Measurements from ENCODE around the gene KBTBD13. TPM values are rescaled to one million over a fixed set of nuclear protein-coding genes. Genes with fewer than 3 reads are reported as not detected.
"Not testable (repeated sequence)": the region's sequence is repeated elsewhere in the genome, so short reads cannot be mapped to it uniquely, and the experiment has no call there.

KBTBD13 gene
- total and polyA plus RNA-seq, 10 donors = not detected

- intact Hi-C loops (cut with DNase I; ENCODE audit: low total_unique reads) = no loop called here
- Histone ChIP-seq H3K9me3 (no peaks in the 10 kb centered on the region), H3K27me3 (replicated peaks in 1 of 7) (no peaks in the 10 kb centered on the region), H3K4me3 (no peak overlapping the region), H3K36me3 (peaks cover 0 to 39% (median 9%) of the 10 kb centered on the region in 6 donors), H3K4me1 (peaks cover 0 to 14% (median 2%) of the 10 kb centered on the region in 6 donors), H3K27ac (no peak overlapping the region)
- TF ChIP-seq POLR2A (IDR thresholded peaks at IDR 0.05) = no peak
- TF ChIP-seq POLR2AphosphoS5 (IDR thresholded peaks at IDR 0.05) = peak in 1 of 3 donors; percentile 34
- DNase-seq = no peak
- whole genome bisulfite sequencing, 5 donors = 92 to 97% (median 93%) methylated on average over 15 to 17 of the region's 17 CpGs
Observed at GRCh38 chr15:65092911-65093792, 16.6 kb downstream of the KBTBD13 start.

GRCh38 chr15:65093793-65094170, 17.2 kb downstream of the KBTBD13 start:
- intact Hi-C loops (cut with DNase I; ENCODE audit: low total_unique reads) = not testable (repeated sequence)

DNA sequence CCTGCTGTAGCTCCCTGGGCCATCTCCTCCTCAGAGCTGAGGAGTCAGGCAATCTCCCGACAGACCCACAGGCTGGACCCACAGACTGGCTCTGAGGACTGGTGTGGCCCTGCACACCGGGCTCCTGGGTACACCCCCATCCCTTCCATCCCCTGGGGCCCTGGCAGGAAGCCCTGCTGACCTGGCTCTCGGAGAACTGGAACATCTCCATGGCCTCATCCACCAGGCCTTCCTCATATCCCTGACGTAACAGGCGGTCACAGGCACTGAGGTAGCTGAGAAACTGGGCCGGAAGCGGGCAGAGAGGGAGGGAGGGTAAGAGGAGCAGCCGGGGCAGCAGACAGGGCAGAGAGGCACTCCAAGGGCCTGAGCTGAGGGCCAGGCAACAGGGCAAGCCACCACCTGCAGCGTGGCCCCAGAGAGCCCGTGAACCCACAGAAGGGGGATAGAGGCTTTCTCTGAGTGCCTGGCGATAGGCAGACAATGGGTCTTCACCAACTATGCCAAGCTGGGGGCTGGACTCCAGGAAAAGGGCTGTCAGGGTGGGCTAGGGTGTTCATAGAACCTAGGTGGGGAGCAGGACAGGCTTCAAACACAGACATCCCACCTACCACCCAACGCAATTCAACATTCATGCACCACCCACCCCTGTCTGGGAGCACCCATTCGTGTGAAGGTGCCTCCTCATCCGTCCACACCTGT, 17.9 kb downstream of the KBTBD13 start:
- Histone ChIP-seq H3K36me3 (peaks cover 3 to 52% (median 22%) of the 10 kb centered on the region in 6 donors), H3K27me3 (replicated peaks in 1 of 7) (no peaks in the 10 kb centered on the region), H3K9me3 (no peaks in the 10 kb centered on the region), H3K4me1 (peaks cover 0 to 1% (median 0%) of the 10 kb centered on the region in 6 donors), H3K4me3 (no peak overlapping the region), H3K27ac (no peak overlapping the region)
- no peak for DNase-seq
- intact Hi-C loops (cut with DNase I; ENCODE audit: low total_unique reads) = no loop called here
- WGBS, 5 donors = 82 to 94% (median 85%) methylated on average over 14 of the region's 14 CpGs
- peak in 1 of 3 donors; percentile 36 for TF ChIP-seq POLR2AphosphoS5 (IDR thresholded peaks at IDR 0.05)
- TF ChIP-seq POLR2A (IDR thresholded peaks at IDR 0.05) = no peak

More at GRCh38 chr15:65093793-65094170, 17.2 kb downstream of the KBTBD13 start:
- H3K27ac ChIP-seq; H3K4me1 ChIP-seq; H3K4me3 ChIP-seq; H3K27me3 ChIP-seq (replicated peaks in 1 of 7); DNase-seq; H3K9me3 ChIP-seq: not testable (repeated sequence)
- H3K36me3 ChIP-seq = peaks cover 0 to 46% (median 16%) of the 10 kb centered on the region in 6 donors
- 90 to 97% (median 96%) methylated on average over 13 of the region's 13 CpGs for WGBS, 5 donors

DNA sequence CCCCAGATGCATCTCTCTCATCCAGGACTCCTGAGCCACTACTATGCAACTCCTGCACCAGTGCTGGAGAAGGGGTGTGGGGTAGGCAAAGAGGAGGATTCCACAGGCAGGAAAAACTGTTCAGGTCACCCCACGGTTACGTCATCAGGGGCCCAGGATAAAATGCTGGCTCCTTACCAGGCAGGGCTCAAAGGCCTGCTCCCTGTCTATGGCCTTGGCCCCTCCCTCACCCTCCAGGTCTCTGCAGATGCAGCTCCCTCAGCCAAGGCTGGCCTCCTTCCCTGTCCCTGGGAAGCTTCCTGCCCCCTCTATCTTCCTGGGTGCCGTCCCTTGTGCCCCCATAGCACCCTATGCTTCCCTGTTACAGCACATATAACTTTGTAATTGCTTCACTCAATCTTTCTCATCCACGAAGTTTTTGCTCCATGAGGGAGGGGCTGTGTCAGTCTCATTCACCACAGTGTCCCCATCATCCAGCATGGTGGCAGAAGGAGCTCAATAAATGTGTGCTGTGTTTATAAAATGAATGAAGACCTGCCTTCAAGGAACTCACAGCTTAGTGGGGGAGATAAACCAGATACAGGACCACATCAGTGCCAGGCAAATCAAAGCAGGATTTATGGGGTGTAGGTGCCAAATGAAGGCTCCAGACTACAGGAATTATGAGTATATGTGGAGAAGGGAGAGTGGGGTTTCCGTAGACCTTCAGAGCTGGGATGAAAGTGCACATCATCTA, 18.6 kb downstream of the KBTBD13 start:
- Histone ChIP-seq H3K9me3 (no peaks in the 10 kb centered on the region), H3K36me3 (peaks cover 3 to 60% (median 29%) of the 10 kb centered on the region in 6 donors), H3K27ac (no peak overlapping the region), H3K27me3 (replicated peaks in 1 of 7) (no peaks in the 10 kb centered on the region), H3K4me1 (no peaks in the 10 kb centered on the region), H3K4me3 (no peak overlapping the region)
- intact Hi-C loops (cut with DNase I; ENCODE audit: low total_unique reads) = no loop called here
- no peak for DNase-seq
- WGBS, 5 donors = 76 to 90% (median 85%) methylated on average over 5 of the region's 5 CpGs
- no peak for TF ChIP-seq POLR2A (IDR thresholded peaks at IDR 0.05)
- TF ChIP-seq CTCF (IDR thresholded peaks at IDR 0.05 in 8 of 11, conservative IDR thresholded peaks at IDR 0.05 in 3 of 11) = no peak
- TF ChIP-seq POLR2AphosphoS5 (IDR thresholded peaks at IDR 0.05) = no peak

DNA sequence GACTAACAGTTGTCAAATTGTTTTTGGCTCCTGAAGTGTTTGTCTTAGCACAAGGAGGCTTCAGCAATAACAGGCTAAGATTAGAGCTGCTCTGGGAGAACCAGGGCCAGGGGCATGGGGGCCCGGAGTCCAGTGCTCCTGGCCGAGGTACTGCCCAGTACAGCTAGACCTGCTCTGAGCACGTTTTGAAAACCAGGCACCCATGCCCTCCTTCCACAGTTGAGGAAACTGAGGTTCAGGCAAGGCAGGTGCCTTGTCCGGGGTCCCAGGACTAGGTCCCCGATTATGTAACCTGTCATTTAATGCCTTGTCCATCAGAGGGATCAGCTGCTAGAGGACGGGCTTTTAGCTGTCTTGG, 19.2 kb downstream of the KBTBD13 start:
- Histone ChIP-seq H3K4me3 (no peak overlapping the region), H3K4me1 (no peaks in the 10 kb centered on the region), H3K9me3 (no peaks in the 10 kb centered on the region), H3K27me3 (replicated peaks in 1 of 7) (no peaks in the 10 kb centered on the region), H3K27ac (no peak overlapping the region), H3K36me3 (peaks cover 3 to 65% (median 30%) of the 10 kb centered on the region in 6 donors)
- TF ChIP-seq POLR2AphosphoS5 (IDR thresholded peaks at IDR 0.05) (no peak), POLR2A (IDR thresholded peaks at IDR 0.05) (no peak), CTCF (IDR thresholded peaks at IDR 0.05 in 8 of 11, conservative IDR thresholded peaks at IDR 0.05 in 3 of 11) (no peak)
- whole genome bisulfite sequencing, 5 donors = 85 to 96% (median 92%) methylated on average over 3 to 6 of the region's 6 CpGs
- no peak for DNase-seq
- intact Hi-C loops (cut with DNase I; ENCODE audit: low total_unique reads) = no loop called here

Data from spleen (tissue), 11 donors.